GM20431 (cell line): ENCODE measurements around the gene OPA1.

Source experiments
- in situ Hi-C: fragments of 300-500 bp; cut with MseI, MboI; formaldehyde crosslinking; loops from one replicate; pipeline ENCODE4 v1.15.0; 2020; ENCODE audit warnings: low sequenced_read_pairs; ENCODE audit not compliant: unreplicated experiment

Gene OPA1

GRCh38 chr3:193640728-193641439 lies 47.9 kb downstream of the OPA1 start:
- in situ Hi-C loops = no loop called here

GRCh38 chr3:193641440-193641775 lies 48.4 kb downstream of the OPA1 start:
- in situ Hi-C loops = no loop called here

- in situ Hi-C loops = no loop called here
These were observed 52.8 kb downstream of the OPA1 start for GRCh38 chr3:193645806-193646205.

- in situ Hi-C loops = no loop called here
These were observed 55.6 kb downstream of the OPA1 start for GRCh38 chr3:193648542-193649076.

GRCh38 chr3:193650585-193650984 lies 57.6 kb downstream of the OPA1 start:
- in situ Hi-C loops = loop anchor here (25.0 kb wide), 1 partner anchor 662 kb away; no protein-coding TSS in a partner anchor

- in situ Hi-C loops = loop anchor here (25.0 kb wide), 1 partner anchor 656 kb away; no protein-coding TSS in a partner anchor
These were observed 62.9 kb downstream of the OPA1 start for GRCh38 chr3:193655831-193656433.

GRCh38 chr3:193656445-193656844 lies 63.4 kb downstream of the OPA1 start:
- in situ Hi-C loops = loop anchor here (25.0 kb wide), 1 partner anchor 656 kb away; no protein-coding TSS in a partner anchor

- in situ Hi-C loops = loop anchor here (25.0 kb wide), 1 partner anchor 655 kb away; no protein-coding TSS in a partner anchor
These were observed 63.9 kb downstream of the OPA1 start for GRCh38 chr3:193656878-193657282.

- in situ Hi-C loops = loop anchor here (25.0 kb wide), 1 partner anchor 652 kb away; no protein-coding TSS in a partner anchor
These were observed 67.2 kb downstream of the OPA1 start for GRCh38 chr3:193660171-193660570.

GRCh38 chr3:193660698-193661411 lies 67.8 kb downstream of the OPA1 start:
- in situ Hi-C loops = loop anchor here (25.0 kb wide), 1 partner anchor 651 kb away; no protein-coding TSS in a partner anchor

GRCh38 chr3:193662757-193663322 lies 69.8 kb downstream of the OPA1 start:
- in situ Hi-C loops = loop anchor here (25.0 kb wide), 1 partner anchor 649 kb away; no protein-coding TSS in a partner anchor

GRCh38 chr3:193665370-193665989 lies 72.5 kb downstream of the OPA1 start:
- in situ Hi-C loops = loop anchor here (25.0 kb wide), 1 partner anchor 647 kb away; no protein-coding TSS in a partner anchor

- in situ Hi-C loops = loop anchor here (25.0 kb wide), 1 partner anchor 638 kb away; no protein-coding TSS in a partner anchor
These were observed 80.8 kb downstream of the OPA1 start for GRCh38 chr3:193673845-193674244.

- in situ Hi-C loops = loop anchor here (25.0 kb wide), 1 partner anchor 638 kb away; no protein-coding TSS in a partner anchor
These were observed 81.7 kb downstream of the OPA1 start for GRCh38 chr3:193674714-193675113.

GRCh38 chr3:193677734-193678133 lies 84.7 kb downstream of the OPA1 start:
- in situ Hi-C loops = no loop called here

GRCh38 chr3:193680220-193680619 lies 87.2 kb downstream of the OPA1 start:
- in situ Hi-C loops = no loop called here

GRCh38 chr3:193681631-193682030 lies 88.6 kb downstream of the OPA1 start:
- in situ Hi-C loops = no loop called here

- in situ Hi-C loops = no loop called here
These were observed 93.9 kb downstream of the OPA1 start for GRCh38 chr3:193686665-193687483.
